HG03095 (cell line): Measurements from ENCODE around the gene KCNK17.

Source experiments
- ATAC-seq: cut with Tn5 transposase; IDR thresholded peaks from one replicate; pipeline ENCODE4 v1.9.1; 2021; ENCODE audit warnings: moderate library complexity; ENCODE audit not compliant: unreplicated experiment

KCNK17 gene

GRCh38 chr6:39314273-39314795 is at the start of gene KCNK17:
Gene KCNK17, minus strand, starts transcription at chr6:39314419. Its CDS starts 99 bp downstream, at chr6:39314320.
- no peak for ATAC-seq

GRCh38 chr6:39363280-39363679 is 49.1 kb upstream of the KCNK17 start:
- no peak for ATAC-seq

- peak; percentile 33 for ATAC-seq
These were observed 48.3 kb upstream of the KCNK17 start for GRCh38 chr6:39362487-39362865.

GRCh38 chr6:39361657-39362486 is 47.7 kb upstream of the KCNK17 start:
- peak; percentile 79 for ATAC-seq

GRCh38 chr6:39360378-39360777 is 46.2 kb upstream of the KCNK17 start:
- no peak for ATAC-seq

GRCh38 chr6:39357998-39358686 is 43.9 kb upstream of the KCNK17 start:
- no peak for ATAC-seq

- no peak for ATAC-seq
These were observed 39.6 kb upstream of the KCNK17 start for GRCh38 chr6:39353698-39354315.

GRCh38 chr6:39350723-39351505 is 36.7 kb upstream of the KCNK17 start:
- ATAC-seq = no peak

- no peak for ATAC-seq
These were observed 34.5 kb upstream of the KCNK17 start for GRCh38 chr6:39348740-39349139.

- ATAC-seq = no peak
These were observed 33.8 kb upstream of the KCNK17 start for GRCh38 chr6:39347906-39348585.

- no peak for ATAC-seq
These were observed 33.0 kb upstream of the KCNK17 start for GRCh38 chr6:39347206-39347605.

- ATAC-seq = no peak
These were observed 30.6 kb upstream of the KCNK17 start for GRCh38 chr6:39344821-39345280.

- no peak for ATAC-seq
These were observed 29.2 kb upstream of the KCNK17 start for GRCh38 chr6:39343396-39343870.

GRCh38 chr6:39342692-39343395 is 28.6 kb upstream of the KCNK17 start:
- ATAC-seq = no peak

- ATAC-seq = no peak
These were observed 27.7 kb upstream of the KCNK17 start for GRCh38 chr6:39341937-39342336.

GRCh38 chr6:39341352-39341751 is 27.1 kb upstream of the KCNK17 start:
- ATAC-seq = no peak

- ATAC-seq = no peak
These were observed 25.8 kb upstream of the KCNK17 start for GRCh38 chr6:39339868-39340550.

- ATAC-seq = no peak
These were observed 25.1 kb upstream of the KCNK17 start for GRCh38 chr6:39339096-39339867.
